Prostate gland (tissue), 2 donors: ENCODE data around the gene LCORL. TPM values are rescaled to one million over a fixed set of nuclear protein-coding genes. Genes with fewer than 3 reads are reported as not detected.

Experiments
- total RNA-seq, 2 donors: library from RNA; depleted of rRNA; stranded (reverse); fragments of >200 nt; gene quantifications; one replicate each; pipeline ENCODE4 v1.1.0, GENCODE V29; 2016

LCORL gene
- total RNA-seq, 2 donors from 2014 or later: 17.8 to 34.5 TPM

Other genes starting within 250 kb of the LCORL start
- gene FAM184B, start 240.1 kb downstream of the LCORL start, total RNA-seq: under 1 TPM; 0.09 to 0.34 TPM
- gene DCAF16, start 211.0 kb downstream of the LCORL start, total RNA-seq: 10 to 100 TPM; 33.0 to 44.0 TPM
- 1 to 10 TPM in 1 of 2 donors, under 1 TPM in 1; 0.96 to 4.7 TPM for gene NCAPG, start 210.8 kb downstream of the LCORL start, total RNA-seq